SH-SY5Y (cell line): Measurements from ENCODE around the gene CIDEA.

Experiments
- GATA2 ChIP-seq: IDR thresholded peaks from 2 replicates; pipeline ENCODE4 v1.6.1; 2011; ENCODE audit warnings: mild to moderate bottlenecking, low read depth, low read length
- GATA3 ChIP-seq: IDR thresholded peaks from 2 replicates; pipeline ENCODE4 v1.6.1; 2011; ENCODE audit warnings: low read depth, mild to moderate bottlenecking, low read length, moderate library complexity

Gene CIDEA

DNA sequence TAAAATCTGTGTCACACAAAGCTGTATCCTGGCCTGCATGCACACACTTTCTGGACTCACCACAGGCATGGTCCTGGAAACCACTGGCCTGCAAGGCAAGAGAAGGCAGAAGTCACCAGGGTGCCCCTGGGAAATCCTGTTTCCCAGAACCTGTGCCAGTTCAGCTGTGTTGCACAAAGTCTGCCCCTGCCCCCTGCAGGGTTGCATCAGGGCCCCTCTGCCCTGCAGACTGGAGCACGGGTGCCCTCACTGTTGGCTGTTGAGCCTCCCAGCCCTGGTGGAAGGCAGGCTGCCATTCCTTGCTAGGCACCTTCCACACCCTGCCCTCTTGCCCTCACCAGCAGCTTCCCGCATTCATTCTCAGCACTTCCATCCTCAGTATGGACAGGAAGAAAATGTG, 35.9 kb downstream of the CIDEA start:
- TF ChIP-seq GATA3: no peak
- TF ChIP-seq GATA2: no peak

DNA sequence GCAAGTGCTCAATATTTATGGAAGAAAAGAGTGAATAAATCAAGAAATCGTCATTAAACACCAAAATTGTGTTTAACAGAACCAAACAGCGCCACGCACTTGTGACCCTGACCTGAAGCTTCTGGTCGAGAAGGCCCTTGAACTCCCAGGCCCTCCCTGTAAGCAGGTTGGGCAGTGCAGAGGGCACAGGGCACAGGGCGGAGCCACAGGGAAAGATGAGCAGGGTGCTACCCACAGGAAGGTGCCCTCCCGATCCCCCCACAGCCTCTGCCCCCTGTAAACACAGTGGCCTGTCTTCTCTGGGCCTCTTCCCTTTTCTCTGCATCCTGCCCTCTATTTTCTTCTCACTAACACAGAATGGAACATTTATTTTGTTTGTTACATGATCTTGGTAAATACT, 37.0 kb downstream of the CIDEA start:
- TF ChIP-seq GATA2 (no peak), GATA3 (no peak)

DNA sequence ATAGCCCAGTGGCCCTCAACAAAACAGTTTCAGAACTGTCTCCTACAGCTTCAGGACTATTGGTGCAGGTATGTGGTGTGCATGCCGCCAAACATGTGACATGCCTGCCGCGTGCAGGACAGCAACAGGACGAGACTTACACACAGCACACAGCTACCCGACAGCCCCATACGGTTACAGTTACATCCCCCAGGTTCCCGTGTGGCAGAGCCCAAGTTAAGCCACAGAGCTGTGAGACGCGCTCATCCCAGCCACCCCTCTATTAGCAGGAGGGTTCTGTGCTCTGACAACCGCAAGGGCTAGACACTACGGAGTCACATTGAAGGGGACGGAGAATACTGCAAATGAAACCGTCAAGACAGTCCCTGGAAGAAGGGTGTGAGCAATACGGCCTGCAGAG, 37.5 kb downstream of the CIDEA start:
- TF ChIP-seq GATA3 (no peak), GATA2 (no peak)

DNA sequence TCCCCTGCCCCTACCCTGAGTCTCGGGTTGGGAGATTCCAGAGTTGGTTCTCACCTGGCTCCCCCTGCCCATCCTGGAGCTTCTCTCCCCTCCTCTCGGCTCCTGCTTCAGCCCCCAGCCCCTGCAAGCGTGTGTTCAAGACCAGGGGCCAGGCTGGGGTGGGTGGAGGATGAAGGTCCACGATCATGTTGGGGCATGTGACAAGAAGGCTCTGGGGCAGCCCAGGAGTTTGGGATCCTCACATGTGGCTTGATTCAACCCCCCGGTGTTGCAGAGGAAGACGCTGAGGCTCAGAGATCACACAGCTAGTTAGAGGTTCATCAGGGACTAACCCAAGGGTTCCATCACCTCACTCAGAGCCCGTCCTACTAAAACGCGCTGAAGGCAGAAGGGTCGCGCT, 39.7 kb downstream of the CIDEA start:
- TF ChIP-seq GATA3 (no peak), GATA2 (no peak)

DNA sequence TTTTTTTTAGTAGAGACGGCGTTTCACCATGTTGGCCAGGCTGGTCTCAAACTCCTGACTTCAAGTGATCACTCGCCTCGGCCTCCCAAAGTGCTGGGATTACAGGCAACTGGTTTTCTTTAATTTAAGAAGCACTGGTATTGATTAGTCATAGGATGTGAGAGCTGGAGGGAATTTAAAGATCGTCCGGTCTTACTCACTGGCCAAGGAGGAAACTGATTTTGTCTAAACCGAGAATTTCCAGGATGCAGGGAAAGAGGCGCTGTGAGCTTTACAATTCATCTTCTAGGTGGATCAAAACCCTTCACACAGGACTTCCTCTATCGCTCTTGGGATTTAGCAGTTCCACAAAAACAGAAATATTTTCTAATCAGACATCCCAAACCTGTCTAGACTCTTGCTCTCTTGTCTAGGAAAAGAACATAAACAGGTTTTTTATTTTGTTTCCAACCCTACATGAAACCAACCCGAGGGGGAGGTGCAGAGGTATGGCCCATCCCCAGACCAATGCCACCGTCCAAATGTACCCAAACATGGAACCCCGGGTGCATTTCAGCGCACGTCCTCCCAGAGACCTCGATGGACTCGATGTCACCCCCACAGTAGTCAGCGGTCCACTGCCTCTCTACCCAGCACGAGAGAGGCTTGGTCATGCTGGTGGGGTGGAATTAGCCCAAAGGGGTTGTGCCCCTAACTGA, 41.4 kb downstream of the CIDEA start:
- no peak for TF ChIP-seq GATA3
- no peak for TF ChIP-seq GATA2

DNA sequence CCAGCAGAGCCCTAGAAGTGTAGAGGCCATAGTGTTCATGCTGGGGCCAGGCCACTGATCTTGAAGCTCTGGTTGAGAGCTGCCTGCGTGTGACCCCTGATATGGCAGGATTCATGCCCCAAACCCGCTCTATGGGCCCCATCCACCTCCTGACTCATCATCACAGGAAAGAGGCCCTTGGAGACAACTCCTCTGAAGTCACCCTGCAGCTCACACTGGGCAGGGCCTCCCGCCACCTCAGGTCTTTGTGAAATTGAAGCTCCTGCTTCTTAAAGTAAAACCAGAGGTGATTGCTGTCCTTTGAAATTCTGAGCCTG, 41.9 kb downstream of the CIDEA start:
- no peak for TF ChIP-seq GATA3
- TF ChIP-seq GATA2: no peak

DNA sequence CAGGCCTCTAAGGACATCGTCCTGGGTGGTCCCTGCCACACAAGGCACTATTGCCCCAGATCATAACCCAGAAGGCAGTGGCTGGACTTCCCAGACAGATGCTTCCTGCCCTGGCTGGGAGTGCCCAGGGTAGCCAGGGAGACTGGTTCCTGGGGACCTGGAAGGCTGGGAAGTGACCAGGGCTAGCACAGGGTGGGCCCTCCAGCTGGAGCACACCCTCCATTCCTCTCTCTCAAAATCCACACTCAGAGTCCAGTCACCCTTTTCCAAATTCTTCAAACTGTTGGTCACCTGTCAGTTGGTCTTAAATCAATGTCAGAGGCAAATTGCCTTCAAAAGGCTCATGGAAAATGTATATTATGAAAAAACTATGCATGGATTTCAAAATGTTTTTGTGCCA, 42.3 kb downstream of the CIDEA start:
- TF ChIP-seq GATA3: no peak
- TF ChIP-seq GATA2: no peak

DNA sequence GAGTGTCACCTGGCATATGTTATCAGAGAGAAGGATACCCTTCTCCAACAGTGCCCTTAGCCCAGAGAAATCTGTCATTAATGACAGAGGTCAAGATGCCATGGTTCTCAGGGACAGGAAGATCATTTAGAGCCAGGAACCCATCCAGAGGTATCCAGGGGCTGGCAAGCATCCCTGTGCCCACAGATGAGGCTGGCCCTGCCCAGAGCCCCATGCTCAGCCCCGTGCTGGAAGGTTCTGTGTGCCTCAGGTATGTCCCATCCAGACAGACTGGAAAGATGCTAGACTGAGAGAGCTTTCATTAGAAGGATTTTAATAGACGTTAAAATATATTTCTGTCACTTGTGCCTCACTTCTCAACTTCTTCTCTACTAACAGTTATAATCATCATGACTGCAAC, 45.7 kb downstream of the CIDEA start:
- no peak for TF ChIP-seq GATA3
- TF ChIP-seq GATA2: no peak

DNA sequence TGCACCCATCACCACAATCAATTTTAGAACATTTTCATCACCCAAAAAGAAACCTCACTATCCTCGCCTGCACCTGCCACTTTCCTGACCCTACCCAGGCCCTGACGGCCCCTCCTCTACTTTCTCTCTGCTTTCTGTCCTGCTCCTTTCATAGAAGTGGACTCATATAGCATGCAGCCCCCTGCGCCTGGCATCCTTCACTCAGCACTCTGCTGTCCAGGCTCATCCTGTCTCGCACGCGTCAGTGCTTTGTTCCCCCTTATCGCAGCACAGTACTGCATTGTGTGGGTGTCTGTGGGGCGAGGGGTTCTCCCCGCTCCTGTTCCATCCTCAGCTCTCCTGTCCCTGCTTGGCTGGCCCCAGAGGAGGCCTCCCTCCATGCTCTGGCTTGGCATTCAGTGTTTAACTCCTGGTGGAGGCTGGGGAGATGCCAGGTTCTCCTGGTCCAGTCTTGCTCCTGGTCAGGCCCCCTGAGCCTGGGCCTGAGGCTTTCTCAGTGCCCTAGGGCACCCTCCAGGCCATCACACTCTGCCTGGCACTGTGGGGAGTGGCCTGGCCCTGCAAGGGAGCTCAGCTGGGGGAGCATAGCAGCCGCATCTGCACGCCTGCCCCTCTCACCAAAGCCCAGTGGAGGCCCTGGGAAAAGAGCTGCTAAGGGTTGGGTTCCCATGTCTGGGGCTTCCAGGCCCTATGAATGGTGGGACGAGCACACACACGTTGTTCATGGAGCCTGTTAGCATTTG, 47.3 kb downstream of the CIDEA start:
- no peak for TF ChIP-seq GATA2
- no peak for TF ChIP-seq GATA3

DNA sequence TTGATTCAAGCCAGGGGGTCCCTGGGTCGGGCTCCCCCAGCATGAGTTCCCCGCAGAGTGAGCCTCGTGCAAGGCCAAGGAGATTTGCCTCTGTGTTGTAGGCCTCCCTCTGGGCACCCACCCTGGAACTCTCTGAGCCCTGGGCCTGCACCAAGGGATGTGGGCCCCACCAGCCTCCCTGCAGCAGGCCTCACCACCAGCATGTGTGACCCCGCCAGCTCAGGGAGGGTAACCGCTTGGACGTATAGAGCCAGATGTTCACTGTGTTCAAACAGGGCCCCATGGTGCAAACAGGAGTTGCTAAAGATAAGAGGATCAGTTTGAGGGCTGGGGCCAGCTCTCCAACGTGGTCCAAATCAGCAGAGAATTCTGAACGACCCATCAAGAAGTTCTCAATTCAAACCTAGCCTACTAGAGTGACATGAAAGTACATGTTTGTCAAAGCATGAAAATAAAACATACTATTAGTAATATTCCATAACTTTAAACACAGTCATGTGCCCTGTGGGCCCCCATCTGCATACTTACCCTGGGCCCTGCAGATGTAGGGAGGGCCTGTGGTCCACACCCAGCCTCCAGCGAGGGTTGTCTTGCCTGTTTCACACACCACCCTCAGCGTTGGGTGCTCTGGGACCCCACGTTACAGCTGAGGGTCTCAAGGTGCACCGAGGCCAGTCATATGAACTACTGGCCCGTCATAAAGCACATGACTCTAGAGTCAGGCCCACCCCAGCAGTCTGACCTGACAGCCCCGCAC, 48.4 kb downstream of the CIDEA start:
- no peak for TF ChIP-seq GATA2
- TF ChIP-seq GATA3: no peak

DNA sequence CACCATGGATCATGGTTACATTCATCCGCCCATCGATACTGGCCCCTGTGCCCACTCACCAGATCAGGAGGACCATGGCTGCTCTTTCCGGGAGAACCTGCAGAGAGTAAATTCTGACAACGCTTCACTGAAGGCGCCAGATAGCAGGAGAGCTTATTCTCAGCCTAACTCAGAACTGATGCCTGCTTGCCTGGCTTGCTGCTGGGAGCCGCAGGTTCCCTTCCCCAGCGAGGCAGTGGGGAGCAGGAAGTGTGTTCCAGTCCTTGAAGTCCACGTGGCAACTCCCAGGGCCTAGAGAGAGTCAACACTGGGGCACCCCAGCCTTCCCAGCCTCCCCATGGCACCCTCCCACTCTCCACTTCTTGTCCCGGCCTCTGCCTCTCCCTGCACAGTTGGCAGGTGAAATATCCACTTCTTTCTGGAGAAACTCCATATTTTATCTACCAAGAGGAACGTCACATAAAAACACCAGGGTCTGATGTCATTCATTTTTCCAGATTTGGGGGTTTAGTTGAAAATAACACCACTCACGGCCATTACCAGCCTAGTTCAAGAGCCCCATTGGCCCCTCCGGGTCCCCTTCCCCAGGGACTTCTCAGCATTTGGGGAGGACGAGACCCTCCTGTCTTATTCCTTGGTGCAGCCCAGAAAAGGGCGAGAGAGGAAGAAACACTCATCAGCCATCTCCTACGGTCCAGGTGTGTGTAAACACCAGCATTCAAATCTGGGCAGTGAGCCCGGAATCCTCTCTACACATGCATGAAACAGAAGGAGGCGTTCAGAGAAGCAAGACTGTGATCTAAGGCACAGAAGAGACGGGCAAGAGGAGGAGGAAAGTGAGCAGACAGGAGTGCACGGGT, 50.4 kb downstream of the CIDEA start:
- TF ChIP-seq GATA3: no peak
- TF ChIP-seq GATA2: no peak

DNA sequence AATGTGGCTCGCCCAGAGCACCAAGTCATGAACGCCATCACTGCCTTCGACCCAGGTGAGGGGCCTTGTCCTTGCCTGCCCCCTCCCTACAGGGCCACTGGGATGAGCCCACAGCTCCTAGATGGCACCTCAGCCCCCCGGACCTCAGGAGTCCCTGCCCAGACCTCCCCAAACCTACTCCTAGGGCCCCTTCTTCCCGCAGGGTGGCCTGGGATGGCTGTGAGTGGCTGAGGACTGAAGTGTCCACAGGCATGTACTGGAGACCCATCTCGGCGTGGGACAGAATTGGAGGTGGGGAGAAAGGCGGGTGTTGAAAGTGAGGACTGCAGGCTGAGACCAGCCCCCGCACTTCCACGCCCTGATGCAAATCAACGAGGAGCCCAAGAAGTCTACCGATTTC, 51.0 kb downstream of the CIDEA start:
- TF ChIP-seq GATA3 (no peak), GATA2 (no peak)

DNA sequence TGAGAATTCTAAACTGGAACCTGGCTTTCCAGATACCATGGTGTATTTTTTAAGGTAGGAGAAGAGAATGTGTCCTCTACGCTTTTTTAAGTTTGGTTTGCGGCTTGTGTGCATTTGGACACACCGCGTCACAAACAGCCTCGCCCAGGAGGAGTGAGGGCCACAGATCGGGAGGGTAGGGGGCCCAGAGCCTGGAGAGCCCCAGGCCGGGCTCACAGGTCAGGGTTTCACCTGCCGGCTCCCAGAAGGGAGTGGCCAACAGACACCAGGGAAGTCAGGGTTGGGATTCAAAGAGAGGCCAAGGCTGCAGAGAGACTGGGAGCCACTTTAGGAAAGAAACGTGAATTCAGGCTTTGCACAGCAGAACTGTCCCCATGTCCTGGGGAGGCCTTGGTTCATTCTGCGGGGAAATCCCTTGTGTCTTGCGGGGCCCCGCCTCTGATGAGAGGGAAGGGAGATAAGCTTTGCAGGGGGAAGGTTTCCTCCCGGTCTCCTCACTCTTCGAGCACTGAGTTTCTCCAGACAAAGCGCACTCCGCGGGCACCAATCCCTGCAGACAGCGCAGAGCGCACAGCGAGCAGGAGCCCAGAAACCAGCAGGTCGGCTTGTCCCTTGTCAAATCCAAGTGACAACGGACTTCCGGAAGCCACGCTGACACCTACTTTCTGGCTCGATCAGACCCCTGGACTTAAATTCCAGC, 51.9 kb downstream of the CIDEA start:
- TF ChIP-seq GATA3 (no peak), GATA2 (no peak)
